Neuronal stem cell (in vitro differentiated cells): ENCODE measurements around the gene SLX1A. TPM values are rescaled to one million over a fixed set of nuclear protein-coding genes. Genes with fewer than 3 reads are reported as not detected.
"Not testable (repeated sequence)": the region's sequence is repeated elsewhere in the genome, so short reads cannot be mapped to it uniquely, and the experiment has no call there.

ENCODE experiments used
- DNase-seq: peaks from one replicate; pipeline ENCODE4 v3.0.0-alpha.2; 2013; ENCODE audit warnings: low spot score
- H2AFZ ChIP-seq: one replicate; pipeline ENCODE4 v1.6.1; 2013; ENCODE audit warnings: mild to moderate bottlenecking, low read length, inconsistent platforms
- H2AK5ac ChIP-seq: 2 replicates; pipeline ENCODE4 v1.6.1; 2013; ENCODE audit warnings: low read depth, mild to moderate bottlenecking, inconsistent platforms, low read length, moderate library complexity, mixed read lengths
- H2BK120ac ChIP-seq: 2 replicates; pipeline ENCODE4 v1.6.1; 2013; ENCODE audit warnings: low read depth, mild to moderate bottlenecking, inconsistent platforms, low read length, moderate library complexity, mixed read lengths
- H2BK12ac ChIP-seq: one replicate; pipeline ENCODE4 v1.6.1; 2013; ENCODE audit warnings: low read length, inconsistent platforms
- H2BK15ac ChIP-seq: 2 replicates; pipeline ENCODE4 v1.6.1; 2013; ENCODE audit warnings: mild to moderate bottlenecking, low read length, inconsistent platforms, mixed read lengths
- H2BK5ac ChIP-seq: one replicate; pipeline ENCODE4 v1.6.1; 2013; ENCODE audit warnings: inconsistent platforms, mild to moderate bottlenecking, low read length, moderate library complexity
- H3K14ac ChIP-seq: one replicate; pipeline ENCODE4 v1.6.1; 2013; ENCODE audit warnings: low read length, inconsistent platforms
- H3K18ac ChIP-seq: 2 replicates; pipeline ENCODE4 v1.6.1; 2013; ENCODE audit warnings: low read length, inconsistent platforms
- H3K23ac ChIP-seq: 2 replicates; pipeline ENCODE4 v1.6.1; 2013; ENCODE audit warnings: low read depth, mild to moderate bottlenecking, mixed read lengths, low read length, inconsistent platforms; ENCODE audit not compliant: poor library complexity
- H3K27ac ChIP-seq: replicated peaks from 3 replicates; pipeline ENCODE4 v1.5.1; 2013; ENCODE audit warnings: low read length, inconsistent platforms
- H3K27me3 ChIP-seq, 3 experiments: 2 replicates each; pipeline ENCODE4 v1.6.1; 2013; ENCODE audit warnings: low read length in 3 of 3, mild to moderate bottlenecking in 2 of 3, inconsistent platforms in 1 of 3, low read depth in 1 of 3, mixed read lengths in 1 of 3, moderate library complexity in 1 of 3; ENCODE audit not compliant: control insufficient read depth in 3 of 3, insufficient read depth in 3 of 3
- H3K36me3 ChIP-seq, 2 donors: replicated peaks in 1 of 2; 2 replicates each; pipeline ENCODE4 v1.6.1; 2013; ENCODE audit warnings: low read length in 2 of 2; ENCODE audit not compliant: control insufficient read depth in 2 of 2, insufficient read depth in 2 of 2
- H3K4ac ChIP-seq: 2 replicates; pipeline ENCODE4 v1.6.1; 2013; ENCODE audit warnings: inconsistent platforms, mild to moderate bottlenecking, low read length, moderate library complexity
- H3K4me1 ChIP-seq, 2 donors: 1 replicate in 1 of 2; 2 replicates in 1 of 2; pipeline ENCODE4 v1.6.1; 2013; ENCODE audit warnings: low read length in 2 of 2, low read depth in 1 of 2; ENCODE audit not compliant: control insufficient read depth in 2 of 2, insufficient read depth in 1 of 2
- H3K4me2 ChIP-seq: one replicate; pipeline ENCODE4 v1.6.1; 2013; ENCODE audit warnings: mild to moderate bottlenecking, low read length, inconsistent platforms; ENCODE audit not compliant: insufficient read depth, poor library complexity, severe bottlenecking
- H3K4me3 ChIP-seq, 2 donors: 2 replicates each; pipeline ENCODE4 v1.5.1; 2013; ENCODE audit warnings: low read length in 2 of 2, mild to moderate bottlenecking in 2 of 2, inconsistent platforms in 1 of 2, moderate library complexity in 1 of 2
- H3K79me1 ChIP-seq: one replicate; pipeline ENCODE4 v1.6.1; 2013; ENCODE audit warnings: low read depth, mild to moderate bottlenecking, inconsistent platforms, low read length, moderate library complexity
- H3K9ac ChIP-seq: one replicate; pipeline ENCODE4 v1.6.1; 2013; ENCODE audit warnings: mild to moderate bottlenecking, low read depth, low read length, inconsistent platforms; ENCODE audit not compliant: poor library complexity
- H3K9me3 ChIP-seq, 2 donors: replicated peaks in 1 of 2; 2 replicates each; pipeline versions ENCODE3 to v1.6.1; 2013; ENCODE audit warnings: low read length in 2 of 2, mild to moderate bottlenecking in 2 of 2, inconsistent platforms in 1 of 2, low read depth in 1 of 2, mixed read lengths in 1 of 2, moderate library complexity in 1 of 2; ENCODE audit not compliant: control insufficient read depth in 2 of 2, insufficient read depth in 1 of 2
- H4K8ac ChIP-seq: one replicate; pipeline ENCODE4 v1.6.1; 2013; ENCODE audit warnings: low read depth, mild to moderate bottlenecking, inconsistent platforms, low read length, moderate library complexity
- H4K91ac ChIP-seq: one replicate; pipeline ENCODE4 v1.6.1; 2013; ENCODE audit warnings: low read length, low read depth, mild to moderate bottlenecking, inconsistent platforms; ENCODE audit not compliant: poor library complexity
- WGBS, 2 donors: extraction: QIAGEN DNeasy Blood & Tissue Kit; methylation state at CpG; one replicate each; pipeline ENCODE4 v1.1.7; 2013; ENCODE audit warnings: missing lambda C conversion rate in 2 of 2, mixed read lengths in 1 of 2; ENCODE audit not compliant: insufficient read length in 2 of 2, insufficient replicate concordance in 1 of 2; ENCODE audit errors: extremely low coverage in 2 of 2; 5-methylcytosine and 5-hydroxymethylcytosine counted together
- small RNA-seq: library from polyadenylated mRNA; stranded (forward); fragments of <200 nt; extraction: miRNeasy Mini kit (QIAGEN cat#:217004); gene quantifications from one replicate; pipeline ENCODE3, GENCODE V24; 2013; ENCODE audit not compliant: insufficient read depth

SLX1A gene

DNA sequence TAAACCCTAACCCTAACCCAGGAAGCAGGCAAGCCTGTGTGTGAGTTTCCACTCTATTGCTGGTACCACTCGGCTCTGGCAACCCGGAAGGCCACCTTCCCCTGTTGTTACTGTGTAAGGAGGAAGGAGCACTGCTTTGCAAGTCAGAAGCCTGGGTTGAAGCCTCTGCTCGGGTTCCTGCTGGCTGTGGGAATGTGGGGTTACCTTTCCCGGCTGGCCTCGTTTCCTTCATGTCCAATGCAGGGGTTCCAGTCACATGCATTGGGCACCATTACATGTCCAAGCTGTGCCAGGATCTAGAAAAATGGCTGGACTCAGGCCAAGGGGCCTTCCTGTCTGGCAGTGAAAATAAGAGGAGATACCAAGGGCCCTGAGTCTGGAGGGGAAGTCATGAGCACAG, 23.4 kb downstream of the SLX1A start:
- H3K4me3 ChIP-seq, H3K27ac ChIP-seq, H4K91ac ChIP-seq, H3K79me1 ChIP-seq, H3K36me3 ChIP-seq, H3K9me3 ChIP-seq, DNase-seq, H4K8ac ChIP-seq, H3K18ac ChIP-seq, H3K4me1 ChIP-seq, H3K23ac ChIP-seq, H2BK5ac ChIP-seq, H2BK12ac ChIP-seq, H3K4ac ChIP-seq, H3K4me2 ChIP-seq, H3K9ac ChIP-seq, H3K14ac ChIP-seq, H2BK15ac ChIP-seq, H2BK120ac ChIP-seq, H2AK5ac ChIP-seq, H3K27me3 ChIP-seq, H2AFZ ChIP-seq: not testable (repeated sequence)
- no CpG with 5 or more reads among the region's 5 CpGs for WGBS, 2 donors

Small RNA genes within 50 kb of the gene (small RNA-seq; reads per million reads assigned to genes)
- gene AC106782.4: not detected
